Measurements from ENCODE around the gene ACADS. TPM values are rescaled to one million over a fixed set of nuclear protein-coding genes. Genes with fewer than 3 reads are reported as not detected.

Gene ACADS
- total RNA-seq, 6 experiments from 2014 or later, result 94.1 to 172 (median 156) TPM

DNA sequence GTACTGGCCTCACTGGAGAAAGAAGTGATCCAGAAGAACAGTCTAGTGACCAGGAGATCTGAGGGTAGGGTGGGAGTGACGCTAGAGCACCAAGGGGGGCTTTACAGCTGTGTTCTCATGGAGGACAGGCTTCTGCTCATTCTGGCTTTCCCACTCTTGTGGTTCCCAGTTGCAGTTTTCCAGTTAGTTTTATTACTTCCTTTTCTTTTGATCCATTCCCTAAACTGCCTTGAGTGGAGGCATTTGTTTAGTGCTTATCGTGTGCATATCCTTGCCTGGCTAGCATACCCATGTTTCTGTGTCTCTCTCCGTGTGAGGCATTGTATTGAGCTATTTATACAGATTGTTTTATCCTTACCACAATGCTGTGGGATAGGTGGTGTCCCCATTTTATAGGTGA, 34.6 kb upstream of the ACADS start:
- ATAC-seq, result no peak
- Histone ChIP-seq H3K27me3 (no peaks in the 10 kb centered on the region), H3K9me3 (no peaks in the 10 kb centered on the region), H3K4me1 (peaks cover 0 to 49% (median 17%) of the 10 kb centered on the region in 4 donors), H3K36me3 (peaks cover 0 to 22% (median 12%) of the 10 kb centered on the region in 4 donors), H3K4me3 (no peak overlapping the region), H3K27ac (peak overlapping the region in 2 of 3 donors; percentile 7 to 78)
- intact Hi-C loops (cut with DNase I), result no loop called here
- DNase-seq, result no peak
- TF ChIP-seq, protein P1, sequence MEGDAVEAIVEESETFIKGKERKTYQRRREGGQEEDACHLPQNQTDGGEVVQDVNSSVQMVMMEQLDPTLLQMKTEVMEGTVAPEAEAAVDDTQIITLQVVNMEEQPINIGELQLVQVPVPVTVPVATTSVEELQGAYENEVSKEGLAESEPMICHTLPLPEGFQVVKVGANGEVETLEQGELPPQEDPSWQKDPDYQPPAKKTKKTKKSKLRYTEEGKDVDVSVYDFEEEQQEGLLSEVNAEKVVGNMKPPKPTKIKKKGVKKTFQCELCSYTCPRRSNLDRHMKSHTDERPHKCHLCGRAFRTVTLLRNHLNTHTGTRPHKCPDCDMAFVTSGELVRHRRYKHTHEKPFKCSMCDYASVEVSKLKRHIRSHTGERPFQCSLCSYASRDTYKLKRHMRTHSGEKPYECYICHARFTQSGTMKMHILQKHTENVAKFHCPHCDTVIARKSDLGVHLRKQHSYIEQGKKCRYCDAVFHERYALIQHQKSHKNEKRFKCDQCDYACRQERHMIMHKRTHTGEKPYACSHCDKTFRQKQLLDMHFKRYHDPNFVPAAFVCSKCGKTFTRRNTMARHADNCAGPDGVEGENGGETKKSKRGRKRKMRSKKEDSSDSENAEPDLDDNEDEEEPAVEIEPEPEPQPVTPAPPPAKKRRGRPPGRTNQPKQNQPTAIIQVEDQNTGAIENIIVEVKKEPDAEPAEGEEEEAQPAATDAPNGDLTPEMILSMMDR (IDR thresholded peaks at IDR 0.05), result no peak
- no peak for TF ChIP-seq POLR2A (IDR thresholded peaks at IDR 0.05)
- 27% methylated on average over 2 of the region's 3 CpGs for WGBS (ENCODE audit: insufficient coverage, low coverage, low lambda C conversion rate, missing lambda C conversion rate)

GRCh38 chr12:120692524-120693033, 33.0 kb upstream of the ACADS start:
- H3K27me3 ChIP-seq, result no peaks in the 10 kb centered on the region
- H3K27ac ChIP-seq, result peak overlapping the region in 2 of 3 donors; percentile 74 to 78
- intact Hi-C loops (cut with DNase I), result no loop called here
- 60% methylated on average over 11 of the region's 11 CpGs for WGBS (ENCODE audit: insufficient coverage, low coverage, low lambda C conversion rate, missing lambda C conversion rate)
- no peaks in the 10 kb centered on the region for H3K9me3 ChIP-seq
- no peak for TF ChIP-seq POLR2A (IDR thresholded peaks at IDR 0.05)
- TF ChIP-seq, protein P1 (IDR thresholded peaks at IDR 0.05), result no peak
- DNase-seq (no peak), ATAC-seq (peak; percentile 58 to 70 (median 66))
- H3K4me1 ChIP-seq, result peaks cover 0 to 49% (median 17%) of the 10 kb centered on the region in 4 donors
- H3K36me3 ChIP-seq, result peaks cover 3 to 38% (median 19%) of the 10 kb centered on the region in 4 donors
- H3K4me3 ChIP-seq, result no peak overlapping the region

DNA sequence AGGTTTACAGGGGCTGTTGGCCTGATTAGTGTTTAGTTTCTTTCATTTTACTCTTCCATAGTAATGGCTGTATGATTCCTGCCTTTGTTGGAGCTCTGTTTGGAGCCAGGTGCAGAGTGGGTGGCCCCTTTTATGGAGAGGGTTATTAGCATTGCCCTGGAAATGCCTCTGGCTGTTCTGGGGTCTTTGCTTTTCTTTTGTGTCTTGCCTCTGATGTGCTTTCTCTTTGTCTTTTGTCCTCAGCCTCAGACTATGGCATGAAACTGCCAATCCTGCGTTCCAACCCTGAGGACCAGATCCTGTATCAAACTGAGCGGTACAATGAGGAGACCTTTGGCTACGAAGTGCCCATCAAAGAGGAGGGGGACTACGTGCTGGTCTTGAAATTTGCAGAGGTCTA, 31.8 kb upstream of the ACADS start:
- TF ChIP-seq POLR2A (IDR thresholded peaks at IDR 0.05), result no peak
- TF ChIP-seq, protein P1 (IDR thresholded peaks at IDR 0.05), result no peak
- DNase-seq, result no peak
- no peak overlapping the region for H3K27ac ChIP-seq
- intact Hi-C loops (cut with DNase I), result no loop called here
- no peak overlapping the region for H3K4me3 ChIP-seq
- H3K4me1 ChIP-seq, result peaks cover 0 to 49% (median 17%) of the 10 kb centered on the region in 4 donors
- ATAC-seq, result no peak
- no peaks in the 10 kb centered on the region for H3K27me3 ChIP-seq
- WGBS (ENCODE audit: insufficient coverage, low coverage, low lambda C conversion rate, missing lambda C conversion rate), result no CpG with 5 or more reads among the region's 4 CpGs
- peaks cover 8 to 50% (median 26%) of the 10 kb centered on the region in 4 donors for H3K36me3 ChIP-seq
- no peaks in the 10 kb centered on the region for H3K9me3 ChIP-seq

- H3K4me3 ChIP-seq, result no peak overlapping the region
- no peak overlapping the region for H3K27ac ChIP-seq
- H3K9me3 ChIP-seq, result no peaks in the 10 kb centered on the region
- DNase-seq (no peak), ATAC-seq (no peak)
- peaks cover 0 to 21% (median 6%) of the 10 kb centered on the region in 4 donors for H3K4me1 ChIP-seq
- intact Hi-C loops (cut with DNase I), result no loop called here
- TF ChIP-seq, protein P1 (IDR thresholded peaks at IDR 0.05), result no peak
- no peak for TF ChIP-seq POLR2A (IDR thresholded peaks at IDR 0.05)
- H3K36me3 ChIP-seq, result peaks cover 13 to 74% (median 34%) of the 10 kb centered on the region in 4 donors
- WGBS (ENCODE audit: insufficient coverage, low coverage, low lambda C conversion rate, missing lambda C conversion rate), result 89% methylated on average over 6 of the region's 6 CpGs
- H3K27me3 ChIP-seq, result no peaks in the 10 kb centered on the region
These were observed 29.0 kb upstream of the ACADS start for GRCh38 chr12:120696626-120697025.
